H9 (cell line): Measurements from ENCODE around the gene MAP7D3. TPM values are rescaled to one million over a fixed set of nuclear protein-coding genes. Genes with fewer than 3 reads are reported as not detected.

Source experiments
- DNase-seq: peaks from one replicate; pipeline ENCODE4 v3.0.0-alpha.2; 2017
- H2AFZ ChIP-seq: one replicate; pipeline ENCODE4 v1.6.1; 2013; ENCODE audit warnings: mild to moderate bottlenecking, low read length, control low read depth, moderate library complexity
- H2AK5ac ChIP-seq: 2 replicates; pipeline ENCODE4 v1.6.1; 2013; ENCODE audit warnings: low read length, control low read depth, mixed read lengths; ENCODE audit not compliant: insufficient read length
- H2BK120ac ChIP-seq: one replicate; pipeline ENCODE4 v1.6.1; 2013; ENCODE audit warnings: low read depth, mild to moderate bottlenecking, low read length, control low read depth, inconsistent platforms; ENCODE audit not compliant: poor library complexity, severe bottlenecking
- H2BK12ac ChIP-seq: 2 replicates; pipeline ENCODE4 v1.6.1; 2013; ENCODE audit warnings: low read length, control low read depth, mixed read lengths, low read depth; ENCODE audit not compliant: insufficient read length
- H2BK15ac ChIP-seq: 2 replicates; pipeline ENCODE4 v1.6.1; 2013; ENCODE audit warnings: low read depth, low read length, control low read depth
- H2BK20ac ChIP-seq: one replicate; pipeline ENCODE4 v1.6.1; 2013; ENCODE audit warnings: low read depth, mild to moderate bottlenecking, low read length, control low read depth, inconsistent platforms; ENCODE audit not compliant: poor library complexity, severe bottlenecking
- H2BK5ac ChIP-seq: 2 replicates; pipeline ENCODE4 v1.6.1; 2013; ENCODE audit warnings: low read length, control low read depth, mixed read lengths; ENCODE audit not compliant: insufficient read length
- H3K14ac ChIP-seq: 2 replicates; pipeline ENCODE4 v1.6.1; 2013; ENCODE audit warnings: low read length, control low read depth; ENCODE audit not compliant: insufficient read depth
- H3K18ac ChIP-seq: 2 replicates; pipeline ENCODE4 v1.6.1; 2013; ENCODE audit warnings: low read depth, mild to moderate bottlenecking, mixed read lengths, low read length, control low read depth; ENCODE audit not compliant: insufficient read length
- H3K23ac ChIP-seq: 2 replicates; pipeline ENCODE4 v1.6.1; 2013; ENCODE audit warnings: low read length, control low read depth, mixed read lengths, low read depth; ENCODE audit not compliant: insufficient read length
- H3K23me2 ChIP-seq: 2 replicates; pipeline ENCODE4 v1.6.1; 2013; ENCODE audit warnings: low read depth, mild to moderate bottlenecking, mixed read lengths, low read length, control low read depth; ENCODE audit not compliant: insufficient read length, poor library complexity, severe bottlenecking
- H3K27ac ChIP-seq: 2 replicates; pipeline ENCODE4 v1.5.1; 2013; ENCODE audit warnings: low read length, control low read depth, mixed read lengths, low read depth; ENCODE audit not compliant: insufficient read length
- H3K27me3 ChIP-seq: 2 replicates; pipeline ENCODE4 v1.6.1; 2013; ENCODE audit warnings: low read length, control low read depth, inconsistent platforms; ENCODE audit not compliant: insufficient read depth
- H3K4ac ChIP-seq: 2 replicates; pipeline ENCODE4 v1.6.1; 2013; ENCODE audit warnings: low read depth, mild to moderate bottlenecking, control low read depth, inconsistent platforms, low read length, moderate library complexity
- H3K4me1 ChIP-seq: 2 replicates; pipeline ENCODE4 v1.6.1; 2013; ENCODE audit warnings: low read length, control low read depth, inconsistent platforms; ENCODE audit not compliant: insufficient read depth
- H3K4me2 ChIP-seq: 2 replicates; pipeline ENCODE4 v1.6.1; 2013; ENCODE audit warnings: low read length, control low read depth, mixed read lengths; ENCODE audit not compliant: insufficient read length, insufficient read depth
- H3K56ac ChIP-seq: 2 replicates; pipeline ENCODE4 v1.6.1; 2013; ENCODE audit warnings: low read depth, mild to moderate bottlenecking, mixed read lengths, low read length, control low read depth; ENCODE audit not compliant: insufficient read length
- H3K79me1 ChIP-seq: 2 replicates; pipeline ENCODE4 v1.6.1; 2013; ENCODE audit warnings: low read depth, mild to moderate bottlenecking, moderate library complexity, low read length, control low read depth, inconsistent platforms; ENCODE audit not compliant: insufficient read depth, poor library complexity, severe bottlenecking
- H3K79me2 ChIP-seq: 2 replicates; pipeline ENCODE4 v1.6.1; 2013; ENCODE audit warnings: low read length, control low read depth, inconsistent platforms; ENCODE audit not compliant: insufficient read depth
- H3K9ac ChIP-seq: 2 replicates; pipeline ENCODE4 v1.6.1; 2013; ENCODE audit warnings: low read length, control low read depth, mixed read lengths; ENCODE audit not compliant: insufficient read length; ENCODE audit errors: extremely low read depth
- H3K9me3 ChIP-seq: one replicate; pipeline ENCODE4 v1.6.1; 2013; ENCODE audit warnings: low read depth, low read length, inconsistent platforms; ENCODE audit not compliant: control insufficient read depth
- H3T11ph ChIP-seq: one replicate; pipeline ENCODE4 v1.6.1; 2013; ENCODE audit warnings: mild to moderate bottlenecking, low read length, control low read depth, inconsistent platforms
- H4K20me1 ChIP-seq: one replicate; pipeline ENCODE4 v1.6.1; 2013; ENCODE audit not compliant: control insufficient read depth, insufficient read length, insufficient read depth
- H4K5ac ChIP-seq: 2 replicates; pipeline ENCODE4 v1.6.1; 2013; ENCODE audit warnings: low read depth, mild to moderate bottlenecking, mixed read lengths, low read length, control low read depth; ENCODE audit not compliant: insufficient read length
- H4K8ac ChIP-seq: replicated peaks from 2 replicates; pipeline ENCODE4 v1.6.1; 2013; ENCODE audit warnings: low read length, control low read depth, mixed read lengths, low read depth; ENCODE audit not compliant: insufficient read length
- H4K91ac ChIP-seq: 2 replicates; pipeline ENCODE4 v1.6.1; 2013; ENCODE audit warnings: low read depth, mild to moderate bottlenecking, moderate library complexity, mixed read lengths, low read length, control low read depth; ENCODE audit not compliant: insufficient read length
- H3K27ac Mint-ChIP-seq, 3 experiments: 2 replicates in 2 of 3; 3 replicates in 1 of 3; pipeline ENCODE4 v1.8.0; 2020 to 2021; ENCODE audit warnings: mixed read lengths in 3 of 3, mild to moderate bottlenecking in 1 of 3, moderate library complexity in 1 of 3
- H3K27me3 Mint-ChIP-seq: 2 replicates; pipeline ENCODE4 v1.8.0; 2021; ENCODE audit warnings: low read depth, mild to moderate bottlenecking, moderate library complexity, mixed read lengths
- H3K36me3 Mint-ChIP-seq, 3 experiments: 2 replicates in 2 of 3; 3 replicates in 1 of 3; pipeline ENCODE4 v1.8.0; 2020 to 2021; ENCODE audit warnings: low read depth in 3 of 3, mixed read lengths in 3 of 3; ENCODE audit not compliant: insufficient read depth in 1 of 3
- H3K4me1 Mint-ChIP-seq, 2 experiments: 2 replicates each; pipeline ENCODE4 v1.8.0; 2020; ENCODE audit warnings: mixed read lengths in 2 of 2
- H3K4me3 Mint-ChIP-seq, 2 experiments: 2 replicates in 1 of 2; 3 replicates in 1 of 2; pipeline ENCODE4 v1.8.0; 2020 to 2021; ENCODE audit warnings: mild to moderate bottlenecking in 2 of 2, mixed read lengths in 2 of 2, moderate library complexity in 1 of 2
- H3K9me3 Mint-ChIP-seq, 2 experiments: 2 replicates in 1 of 2; 3 replicates in 1 of 2; pipeline ENCODE4 v1.8.0; 2020; ENCODE audit warnings: mild to moderate bottlenecking in 2 of 2, mixed read lengths in 2 of 2, moderate library complexity in 1 of 2
- CTCF ChIP-seq: fragments of 200-600 bp; sonication (generic); conservative IDR thresholded peaks from 3 replicates; pipeline ENCODE4 v1.8.0; 2021; ENCODE audit warnings: antibody characterized with exemption, mild to moderate bottlenecking
- WGBS: extraction: QIAGEN DNeasy Blood & Tissue Kit; methylation state at CpG from one replicate; pipeline ENCODE4 v1.1.7; 2013; ENCODE audit warnings: missing lambda C conversion rate, low lambda C conversion rate, mixed read lengths; ENCODE audit not compliant: insufficient read length; ENCODE audit errors: extremely low coverage; 5-methylcytosine and 5-hydroxymethylcytosine counted together
- total RNA-seq: library from RNA; stranded (reverse); gene quantifications from 2 replicates; pipeline ENCODE4 v1.2.1, GENCODE V29; 2021

MAP7D3 gene
- total RNA-seq, 1 experiment from 2014 or later: 15.2 TPM

- H2BK15ac ChIP-seq: no peak overlapping the region
- H3K9me3 ChIP-seq: peaks cover 32% of the 10 kb centered on the region
- H3K23ac ChIP-seq: no peak overlapping the region
- no peak overlapping the region for H4K8ac ChIP-seq
- H3K9ac ChIP-seq: no peak overlapping the region
- no peak overlapping the region for H2AFZ ChIP-seq
- H3K79me2 ChIP-seq: no peaks in the 10 kb centered on the region
- no peak overlapping the region for H2BK120ac ChIP-seq
- H4K5ac ChIP-seq: no peak overlapping the region
- no peak overlapping the region for H3K56ac ChIP-seq
- H3K4ac ChIP-seq: no peak overlapping the region
- DNase-seq: no peak
- H3K4me1 ChIP-seq: no peaks in the 10 kb centered on the region
- H3K14ac ChIP-seq: no peak overlapping the region
- Mint-ChIP-seq H3K4me1 (no peaks in the 10 kb centered on the region), H3K27me3 (no peaks in the 10 kb centered on the region), H3K4me3 (no peak overlapping the region), H3K9me3 (peaks cover 61 to 64% of the 10 kb centered on the region in 2 experiments), H3K27ac (no peak overlapping the region), H3K36me3 (no peaks in the 10 kb centered on the region)
- no peak overlapping the region for H2BK12ac ChIP-seq
- no peaks in the 10 kb centered on the region for H3K27me3 ChIP-seq
- no peak overlapping the region for H2AK5ac ChIP-seq
- no peak for TF ChIP-seq CTCF
- H3K23me2 ChIP-seq: no peaks in the 10 kb centered on the region
- H2BK20ac ChIP-seq: no peak overlapping the region
- no peak overlapping the region for H3K4me2 ChIP-seq
- no peak overlapping the region for H3K18ac ChIP-seq
- no peak overlapping the region for H2BK5ac ChIP-seq
- WGBS: no CpG with 5 or more reads among the region's 4 CpGs
- no peak overlapping the region for H4K91ac ChIP-seq
- no peaks in the 10 kb centered on the region for H3K79me1 ChIP-seq
- H3K27ac ChIP-seq: no peak overlapping the region
- no peaks in the 10 kb centered on the region for H4K20me1 ChIP-seq
- no peak overlapping the region for H3T11ph ChIP-seq
Measured at GRCh38 chrX:136275553-136275952, 24.4 kb upstream of the MAP7D3 start.
